C4-2B (cell line): ENCODE results near the gene NTNG2.

Experiments used
- H3K27ac ChIP-seq: fragments of 450-650 bp; 2 replicates; pipeline ENCODE4 v1.5.1; 2017
- ZFX ChIP-seq: fragments of 450-650 bp; IDR thresholded peaks from 2 replicates; pipeline ENCODE4 v1.6.1; 2017
- TF ChIP-seq, protein P1 (sequence below): fragments of 450-650 bp; conservative IDR thresholded peaks from 2 replicates; pipeline ENCODE4 v1.5.1; 2017; ENCODE audit warnings: mild to moderate bottlenecking

The NTNG2 gene

DNA sequence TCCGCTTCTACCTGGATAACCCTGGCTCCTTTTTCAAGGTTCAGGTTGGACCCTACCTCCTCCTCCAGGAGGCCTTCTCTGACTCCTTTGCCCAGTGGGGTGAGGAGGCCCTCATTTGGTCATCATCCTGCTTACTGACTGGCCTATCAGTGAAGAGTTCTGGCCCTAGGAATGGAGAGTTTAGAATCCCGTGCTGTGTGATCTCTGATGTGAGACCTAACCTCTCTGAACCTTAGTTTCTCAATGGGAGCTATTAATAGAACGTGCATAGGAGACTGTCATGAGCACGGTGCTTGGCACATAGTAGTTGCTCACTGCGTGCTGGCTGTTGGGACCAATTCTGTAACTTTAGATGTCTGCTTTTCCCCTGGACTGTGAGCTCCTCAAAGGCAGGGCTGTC is 10.3 kb downstream of the NTNG2 start:
- no peak for TF ChIP-seq ZFX
- TF ChIP-seq, protein P1, sequence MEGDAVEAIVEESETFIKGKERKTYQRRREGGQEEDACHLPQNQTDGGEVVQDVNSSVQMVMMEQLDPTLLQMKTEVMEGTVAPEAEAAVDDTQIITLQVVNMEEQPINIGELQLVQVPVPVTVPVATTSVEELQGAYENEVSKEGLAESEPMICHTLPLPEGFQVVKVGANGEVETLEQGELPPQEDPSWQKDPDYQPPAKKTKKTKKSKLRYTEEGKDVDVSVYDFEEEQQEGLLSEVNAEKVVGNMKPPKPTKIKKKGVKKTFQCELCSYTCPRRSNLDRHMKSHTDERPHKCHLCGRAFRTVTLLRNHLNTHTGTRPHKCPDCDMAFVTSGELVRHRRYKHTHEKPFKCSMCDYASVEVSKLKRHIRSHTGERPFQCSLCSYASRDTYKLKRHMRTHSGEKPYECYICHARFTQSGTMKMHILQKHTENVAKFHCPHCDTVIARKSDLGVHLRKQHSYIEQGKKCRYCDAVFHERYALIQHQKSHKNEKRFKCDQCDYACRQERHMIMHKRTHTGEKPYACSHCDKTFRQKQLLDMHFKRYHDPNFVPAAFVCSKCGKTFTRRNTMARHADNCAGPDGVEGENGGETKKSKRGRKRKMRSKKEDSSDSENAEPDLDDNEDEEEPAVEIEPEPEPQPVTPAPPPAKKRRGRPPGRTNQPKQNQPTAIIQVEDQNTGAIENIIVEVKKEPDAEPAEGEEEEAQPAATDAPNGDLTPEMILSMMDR = no peak
- H3K27ac ChIP-seq = no peak overlapping the region

DNA sequence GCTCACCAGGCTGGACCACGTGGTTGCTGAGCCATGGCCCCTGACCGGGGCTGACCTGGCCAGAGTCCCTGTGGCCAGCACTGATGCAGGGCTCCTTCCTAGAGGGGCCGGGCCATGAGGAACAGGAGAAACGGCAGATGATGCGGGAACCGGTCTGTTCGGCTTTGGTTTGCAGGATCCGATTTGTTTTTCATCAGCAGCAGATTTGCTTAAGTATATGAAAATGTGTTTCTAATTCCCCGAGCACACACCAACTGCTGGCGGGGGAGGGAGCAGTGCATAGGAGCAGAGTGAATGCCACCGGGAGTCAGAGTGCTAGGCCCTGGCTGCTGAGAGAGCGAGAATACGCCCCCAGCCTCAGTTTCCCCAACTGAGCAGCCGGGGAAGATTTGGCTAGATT is 13.6 kb downstream of the NTNG2 start:
- no peak overlapping the region for H3K27ac ChIP-seq
- no peak for TF ChIP-seq ZFX
- TF ChIP-seq, protein P1 = no peak

DNA sequence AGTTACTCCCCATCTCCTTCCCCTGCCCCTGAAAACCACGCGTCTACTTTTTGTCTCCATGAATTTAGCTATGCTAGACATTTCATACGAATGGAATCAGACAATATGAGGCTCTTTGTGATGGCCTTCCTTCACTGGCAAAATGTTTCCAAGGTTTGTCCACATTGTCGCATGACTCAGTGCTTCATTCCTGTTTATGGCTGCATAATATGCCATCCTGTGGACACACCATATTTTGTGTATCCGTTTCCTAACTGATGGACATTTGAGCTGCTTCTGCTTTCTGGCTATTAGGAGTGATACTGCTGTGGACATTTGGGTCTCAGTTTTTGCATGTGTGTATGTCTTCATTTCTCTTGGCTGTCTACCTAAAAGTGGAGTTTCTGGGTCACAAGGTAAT is 14.5 kb downstream of the NTNG2 start:
- no peak overlapping the region for H3K27ac ChIP-seq
- no peak for TF ChIP-seq ZFX
- TF ChIP-seq, protein P1 = no peak

DNA sequence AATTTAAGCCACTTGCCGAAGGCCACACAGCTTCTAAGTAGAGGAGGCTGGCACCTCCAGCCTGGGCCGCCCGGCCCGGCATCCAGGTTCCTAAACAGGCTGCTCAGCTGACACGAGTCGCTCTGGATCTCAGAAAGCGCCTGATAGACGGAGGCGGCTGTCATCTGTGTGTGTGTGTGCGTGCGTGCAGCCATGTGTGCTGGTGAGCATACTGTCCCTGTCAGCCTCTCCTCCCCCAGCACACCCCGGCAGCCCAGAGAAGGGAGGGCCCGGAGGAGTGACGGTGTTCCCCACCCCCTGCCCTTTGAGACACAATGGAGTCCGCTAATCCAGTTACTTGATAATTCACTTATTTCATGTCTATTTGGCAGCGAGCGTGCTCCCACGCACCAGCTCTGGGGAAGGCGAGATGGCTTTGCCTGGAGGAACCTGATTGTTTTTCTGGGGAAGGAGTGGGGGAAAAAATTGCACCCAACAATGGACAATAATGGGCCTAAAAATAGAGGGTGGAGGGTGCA is 20.0 kb downstream of the NTNG2 start:
- H3K27ac ChIP-seq = no peak overlapping the region
- no peak for TF ChIP-seq ZFX
- TF ChIP-seq, protein P1 = no peak

DNA sequence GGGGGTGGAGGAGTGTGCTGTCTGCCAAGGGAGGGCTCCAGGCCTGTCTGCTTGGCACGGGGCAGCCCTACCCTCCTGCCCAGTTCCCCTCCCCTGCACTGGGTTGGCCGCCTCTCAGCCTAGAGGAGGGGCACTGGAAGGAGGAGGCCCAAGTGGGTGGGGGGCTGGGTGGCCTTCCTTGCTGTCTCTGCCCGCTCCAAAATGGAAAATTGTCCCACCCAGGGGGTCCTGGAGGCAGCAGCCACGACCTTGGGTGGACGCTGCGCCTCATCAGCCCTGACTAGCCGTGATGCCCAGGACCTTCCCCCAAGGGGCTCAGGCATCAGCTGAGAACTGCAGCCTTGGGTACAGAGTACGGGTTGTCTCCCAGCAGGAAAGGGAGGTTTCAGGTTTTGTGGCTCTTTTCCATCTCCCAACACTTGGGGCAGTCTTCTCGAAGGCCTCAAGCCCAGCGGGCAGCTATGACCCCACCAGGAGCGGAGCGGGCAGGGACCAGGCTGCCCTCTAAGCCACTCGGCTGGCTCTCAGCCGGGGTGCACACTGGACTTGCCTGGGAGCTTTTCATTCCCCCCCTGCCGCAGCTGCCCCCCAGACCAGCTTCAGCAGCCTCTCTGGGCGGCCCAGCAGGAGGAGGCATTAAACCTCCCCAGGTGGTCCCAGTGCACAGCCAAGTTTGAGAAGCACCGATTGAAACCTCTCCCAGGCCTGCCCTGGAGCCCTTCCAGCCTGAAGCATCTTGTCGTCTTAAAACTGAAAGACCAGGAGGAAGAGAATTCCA is 20.6 kb downstream of the NTNG2 start:
- H3K27ac ChIP-seq = no peak overlapping the region
- no peak for TF ChIP-seq ZFX
- TF ChIP-seq, protein P1 = no peak

DNA sequence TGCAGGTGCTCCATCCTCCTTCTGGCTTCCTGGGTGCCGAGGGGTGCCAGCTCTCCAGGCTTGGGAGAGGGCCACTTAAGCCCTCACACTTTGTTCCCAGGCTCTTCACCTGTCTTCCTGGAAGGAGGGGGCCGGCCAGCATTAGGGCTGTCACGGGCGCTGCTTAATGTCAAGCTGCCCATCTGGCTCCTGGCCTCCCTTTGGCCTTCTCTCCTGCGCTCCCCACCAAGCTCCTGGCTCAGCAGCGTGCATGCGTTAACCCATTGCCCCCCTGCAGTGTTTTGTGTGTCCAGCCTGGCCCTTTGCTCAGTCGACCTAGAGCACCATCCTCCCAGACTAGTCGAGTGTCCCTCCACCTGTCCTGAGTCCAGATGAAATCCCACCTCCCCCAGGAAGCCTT is 21.3 kb downstream of the NTNG2 start:
- H3K27ac ChIP-seq = no peak overlapping the region
- TF ChIP-seq ZFX = no peak
- TF ChIP-seq, protein P1 = no peak

DNA sequence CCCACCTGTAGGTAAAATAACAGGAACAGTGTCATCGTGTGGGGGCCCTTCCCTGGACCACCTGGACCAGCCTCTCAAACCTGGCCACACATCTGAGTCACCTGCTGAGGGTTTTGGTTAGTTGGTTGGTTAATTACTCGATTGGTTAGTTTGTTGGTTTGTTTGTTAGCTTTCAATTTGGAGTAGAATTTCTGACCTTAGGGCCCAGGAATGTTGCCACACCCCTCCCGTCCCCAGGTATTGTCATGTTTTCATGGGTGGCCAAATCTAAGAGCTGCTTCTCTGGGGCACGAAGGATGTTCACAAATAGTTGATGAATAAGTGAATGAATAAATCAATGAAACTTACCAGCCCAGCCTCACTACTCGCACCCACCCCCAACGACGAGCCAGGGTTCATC is 21.9 kb downstream of the NTNG2 start:
- TF ChIP-seq ZFX = no peak
- TF ChIP-seq, protein P1 = no peak
- no peak overlapping the region for H3K27ac ChIP-seq
